HEK293 (cell line): ENCODE results near the gene MEP1A.
"Not testable (repeated sequence)": the region's sequence is repeated elsewhere in the genome, so short reads cannot be mapped to it uniquely, and the experiment has no call there.

Experiments
- CTCF ChIA-PET: fragments of 350-600 bp; formaldehyde crosslinking; extraction: SDS; loops from one replicate; lab custom pipeline; 2021; ENCODE audit warnings: antibody characterized with exemption; lab: Yijun Ruan, JAX
- POLR2A ChIA-PET: fragments of 300-600 bp; formaldehyde crosslinking; extraction: SDS; loops from one replicate; lab custom pipeline; 2020; ENCODE audit warnings: antibody characterized with exemption, inconsistent platforms; lab: Yijun Ruan, JAX
- H3K27ac ChIP-seq: fragments of 200-500 bp; sonication (Bioruptor generic); 2 replicates; pipeline ENCODE4 v1.5.1; 2014; ENCODE audit warnings: low read depth, low read length, control low read depth, inconsistent platforms; ENCODE audit errors: extremely low read depth
- H3K36me3 ChIP-seq, 2 experiments: fragments of 200-500 bp in 1 of 2; sonication (Bioruptor generic) in 1 of 2; 1 replicate in 1 of 2; 2 replicates in 1 of 2; pipeline ENCODE4 v1.5.1; 2014 to 2017; ENCODE audit warnings: inconsistent platforms in 2 of 2, low read length in 2 of 2; ENCODE audit not compliant: control insufficient read depth in 2 of 2, insufficient read depth in 1 of 2
- H3K4me1 ChIP-seq: fragments of 200-500 bp; sonication (Bioruptor generic); 2 replicates; pipeline ENCODE4 v1.5.1; 2014; ENCODE audit warnings: mild to moderate bottlenecking, low read length, inconsistent platforms; ENCODE audit not compliant: control insufficient read depth, insufficient read depth
- H3K4me3 ChIP-seq: 2 replicates; pipeline ENCODE4 v1.5.1; 2011; ENCODE audit warnings: low read depth, mild to moderate bottlenecking, control low read depth, low read length, moderate library complexity
- H3K9me3 ChIP-seq: fragments of 200-500 bp; sonication (Bioruptor generic); 2 replicates; pipeline ENCODE4 v1.5.1; 2014; ENCODE audit warnings: low read depth, low read length, inconsistent platforms; ENCODE audit not compliant: control insufficient read depth, insufficient read depth
- KLF8 ChIP-seq: fragments of 450-650 bp; formaldehyde crosslinking; IDR thresholded peaks from 2 replicates; pipeline ENCODE4 v1.5.1; 2016; ENCODE audit warnings: missing biosample characterization, missing genetic modification characterization
- KLF9 ChIP-seq: fragments of 450-650 bp; formaldehyde crosslinking; IDR thresholded peaks from 2 replicates; pipeline ENCODE4 v1.5.1; 2016; ENCODE audit warnings: missing biosample characterization, missing genetic modification characterization, low read depth
- SETDB1 ChIP-seq: IDR thresholded peaks from one replicate; pipeline ENCODE4 v1.6.1; 2017; ENCODE audit warnings: mild to moderate bottlenecking, low read length, moderate library complexity, mixed read lengths; ENCODE audit not compliant: insufficient read length
- TRIM28 ChIP-seq: IDR thresholded peaks from 2 replicates; pipeline ENCODE4 v1.6.1; 2011; ENCODE audit warnings: low read length, control low read depth, borderline replicate concordance
- WT1 ChIP-seq: fragments of 450-650 bp; formaldehyde crosslinking; IDR thresholded peaks from 2 replicates; pipeline ENCODE4 v1.5.1; 2016; ENCODE audit warnings: missing biosample characterization, missing genetic modification characterization
- ZFP69B ChIP-seq: fragments of 450-650 bp; formaldehyde crosslinking; IDR thresholded peaks from 2 replicates; pipeline ENCODE4 v1.5.1; 2016; ENCODE audit warnings: missing biosample characterization, missing genetic modification characterization
- ZNF10 ChIP-seq: fragments of 450-650 bp; formaldehyde crosslinking; IDR thresholded peaks from 2 replicates; pipeline ENCODE4 v1.5.1; 2017; ENCODE audit warnings: missing biosample characterization, missing genetic modification characterization
- ZNF16 ChIP-seq: fragments of 450-650 bp; formaldehyde crosslinking; IDR thresholded peaks from 2 replicates; pipeline ENCODE4 v1.5.1; 2016; ENCODE audit warnings: low read depth, missing biosample characterization, missing genetic modification characterization
- ZNF266 ChIP-seq: fragments of 450-650 bp; formaldehyde crosslinking; IDR thresholded peaks from 2 replicates; pipeline ENCODE4 v1.5.1; 2016; ENCODE audit warnings: missing biosample characterization, missing genetic modification characterization, low read depth
- ZNF416 ChIP-seq: fragments of 450-650 bp; formaldehyde crosslinking; IDR thresholded peaks from 2 replicates; pipeline ENCODE4 v1.5.1; 2016; ENCODE audit warnings: missing biosample characterization, missing genetic modification characterization
- ZNF510 ChIP-seq: fragments of 450-650 bp; formaldehyde crosslinking; IDR thresholded peaks from 2 replicates; pipeline ENCODE4 v1.5.1; 2018; ENCODE audit warnings: mild to moderate bottlenecking, missing genetic modification characterization, missing biosample characterization; ENCODE audit not compliant: insufficient replicate concordance
- ZNF529 ChIP-seq: fragments of 450-650 bp; formaldehyde crosslinking; IDR thresholded peaks from 2 replicates; pipeline ENCODE4 v1.5.1; 2017; ENCODE audit warnings: missing genetic modification characterization, missing biosample characterization; ENCODE audit not compliant: insufficient replicate concordance
- ZNF585B ChIP-seq: fragments of 450-650 bp; formaldehyde crosslinking; IDR thresholded peaks from 2 replicates; pipeline ENCODE4 v1.5.1; 2016; ENCODE audit warnings: missing biosample characterization, missing genetic modification characterization
- ZNF626 ChIP-seq: fragments of 450-650 bp; sonication (Bioruptor Pico); formaldehyde crosslinking; IDR thresholded peaks from 2 replicates; pipeline ENCODE4 v1.5.1; 2018; ENCODE audit warnings: missing biosample characterization, missing genetic modification characterization, inconsistent platforms
- ZSCAN30 ChIP-seq: fragments of 450-650 bp; IDR thresholded peaks from 2 replicates; pipeline ENCODE4 v1.5.1; 2018; ENCODE audit warnings: missing biosample characterization, mild to moderate bottlenecking, missing genetic modification characterization, moderate library complexity
- TF ChIP-seq, protein P1 (sequence below): IDR thresholded peaks from 2 replicates; pipeline ENCODE4 v1.6.1; 2011; ENCODE audit warnings: mild to moderate bottlenecking, low read depth, low read length, borderline replicate concordance
- TF ChIP-seq, protein P2 (sequence below): fragments of 450-650 bp; formaldehyde crosslinking; IDR thresholded peaks from 2 replicates; pipeline ENCODE4 v1.5.1; 2016; ENCODE audit warnings: missing biosample characterization, missing genetic modification characterization, borderline replicate concordance
- TF ChIP-seq, protein P3 (sequence below): fragments of 450-650 bp; formaldehyde crosslinking; IDR thresholded peaks from 2 replicates; pipeline ENCODE4 v1.5.1; 2016; ENCODE audit warnings: missing biosample characterization, missing genetic modification characterization

Gene MEP1A

DNA sequence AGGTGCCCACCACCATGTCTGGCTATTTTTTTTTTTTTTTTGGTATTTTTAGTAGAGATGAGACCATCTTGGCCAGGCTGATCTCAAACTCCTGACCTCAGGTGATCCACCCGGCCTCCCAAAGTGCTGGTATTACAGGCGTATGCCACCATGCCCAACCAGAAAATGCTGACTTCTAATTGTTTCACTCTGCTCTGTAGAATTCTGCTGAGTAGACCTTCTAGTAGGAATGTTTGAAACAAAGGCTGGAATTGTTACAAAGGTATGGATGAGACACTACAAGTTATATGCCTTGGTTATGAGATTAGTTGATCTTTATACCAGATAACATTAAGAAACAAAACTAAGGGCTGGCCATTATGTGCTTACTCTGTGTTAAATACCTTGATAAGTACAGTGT lies 44.8 kb downstream of the MEP1A start:
- Histone ChIP-seq H3K36me3 (no peaks in the 10 kb centered on the region), H3K4me3 (no peak overlapping the region), H3K4me1 (no peaks in the 10 kb centered on the region), H3K9me3 (no peaks in the 10 kb centered on the region), H3K27ac (no peak overlapping the region)
- CTCF ChIA-PET = interaction anchor here (0.6 kb wide), 2 partner anchors 135 to 435 kb away, joined by 3 to 6 read pairs; no protein-coding TSS in a partner anchor
- POLR2A ChIA-PET = no interaction called here
- TF ChIP-seq ZNF16 (tag by site-specific recombination) (no peak), ZFP69B (tag by site-specific recombination) (no peak), ZNF266 (tag by site-specific recombination) (no peak), ZNF10 (tag by site-specific recombination) (no peak), WT1 (tag by site-specific recombination) (no peak), ZNF416 (tag by site-specific recombination) (no peak), KLF8 (tag by site-specific recombination) (no peak), ZNF585B (no peak), KLF9 (tag by site-specific recombination) (no peak)
- TF ChIP-seq, protein P1, sequence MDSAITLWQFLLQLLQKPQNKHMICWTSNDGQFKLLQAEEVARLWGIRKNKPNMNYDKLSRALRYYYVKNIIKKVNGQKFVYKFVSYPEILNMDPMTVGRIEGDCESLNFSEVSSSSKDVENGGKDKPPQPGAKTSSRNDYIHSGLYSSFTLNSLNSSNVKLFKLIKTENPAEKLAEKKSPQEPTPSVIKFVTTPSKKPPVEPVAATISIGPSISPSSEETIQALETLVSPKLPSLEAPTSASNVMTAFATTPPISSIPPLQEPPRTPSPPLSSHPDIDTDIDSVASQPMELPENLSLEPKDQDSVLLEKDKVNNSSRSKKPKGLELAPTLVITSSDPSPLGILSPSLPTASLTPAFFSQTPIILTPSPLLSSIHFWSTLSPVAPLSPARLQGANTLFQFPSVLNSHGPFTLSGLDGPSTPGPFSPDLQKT = no peak
- TF ChIP-seq, protein P2, sequence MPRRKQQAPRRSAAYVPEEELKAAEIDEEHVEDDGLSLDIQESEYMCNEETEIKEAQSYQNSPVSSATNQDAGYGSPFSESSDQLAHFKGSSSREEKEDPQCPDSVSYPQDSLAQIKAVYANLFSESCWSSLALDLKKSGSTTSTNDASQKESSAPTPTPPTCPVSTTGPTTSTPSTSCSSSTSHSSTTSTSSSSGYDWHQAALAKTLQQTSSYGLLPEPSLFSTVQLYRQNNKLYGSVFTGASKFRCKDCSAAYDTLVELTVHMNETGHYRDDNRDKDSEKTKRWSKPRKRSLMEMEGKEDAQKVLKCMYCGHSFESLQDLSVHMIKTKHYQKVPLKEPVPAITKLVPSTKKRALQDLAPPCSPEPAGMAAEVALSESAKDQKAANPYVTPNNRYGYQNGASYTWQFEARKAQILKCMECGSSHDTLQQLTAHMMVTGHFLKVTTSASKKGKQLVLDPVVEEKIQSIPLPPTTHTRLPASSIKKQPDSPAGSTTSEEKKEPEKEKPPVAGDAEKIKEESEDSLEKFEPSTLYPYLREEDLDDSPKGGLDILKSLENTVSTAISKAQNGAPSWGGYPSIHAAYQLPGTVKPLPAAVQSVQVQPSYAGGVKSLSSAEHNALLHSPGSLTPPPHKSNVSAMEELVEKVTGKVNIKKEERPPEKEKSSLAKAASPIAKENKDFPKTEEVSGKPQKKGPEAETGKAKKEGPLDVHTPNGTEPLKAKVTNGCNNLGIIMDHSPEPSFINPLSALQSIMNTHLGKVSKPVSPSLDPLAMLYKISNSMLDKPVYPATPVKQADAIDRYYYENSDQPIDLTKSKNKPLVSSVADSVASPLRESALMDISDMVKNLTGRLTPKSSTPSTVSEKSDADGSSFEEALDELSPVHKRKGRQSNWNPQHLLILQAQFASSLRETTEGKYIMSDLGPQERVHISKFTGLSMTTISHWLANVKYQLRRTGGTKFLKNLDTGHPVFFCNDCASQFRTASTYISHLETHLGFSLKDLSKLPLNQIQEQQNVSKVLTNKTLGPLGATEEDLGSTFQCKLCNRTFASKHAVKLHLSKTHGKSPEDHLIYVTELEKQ (tag by site-specific recombination) = no peak

DNA sequence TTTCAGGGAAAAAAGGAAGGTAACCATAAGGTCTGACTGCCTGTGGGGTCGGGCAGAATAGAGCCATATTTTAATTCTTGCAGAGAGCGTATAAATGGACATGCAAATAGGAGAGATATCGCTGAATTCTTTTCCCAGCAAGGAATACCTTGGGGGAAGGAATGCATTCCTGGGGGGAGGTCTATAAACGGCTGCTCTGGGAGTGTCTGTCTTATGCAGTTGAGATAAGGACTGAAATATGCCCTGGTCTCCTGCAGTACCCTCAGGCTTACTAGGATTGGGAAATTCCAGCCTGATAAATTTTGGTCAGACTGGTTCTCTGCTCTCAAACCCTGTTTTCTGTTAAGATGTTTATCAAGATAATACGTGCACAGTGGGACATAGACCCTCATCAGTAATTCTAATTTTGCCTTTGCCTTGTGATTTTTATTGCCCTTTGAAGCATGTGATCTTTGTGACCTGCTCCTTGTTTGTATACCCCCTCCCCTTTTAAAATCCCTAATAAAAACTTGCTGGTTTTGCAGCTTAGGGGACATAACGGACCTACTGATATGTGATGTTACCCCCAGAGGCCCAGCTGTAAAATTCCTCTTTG lies 49.2 kb downstream of the MEP1A start:
- TF ChIP-seq ZSCAN30 (tag by site-specific recombination) (peak; percentile 24; the same call in 1 of the 2 replicates), SETDB1 (peak; percentile 94), ZNF529 (peak; percentile 60), TRIM28 (peak; percentile 81; the same call in 1 of the 2 replicates), ZNF510 (tag by site-specific recombination) (peak; percentile 41), ZNF626 (tag by site-specific recombination) (peak; percentile 61; the same call in 1 of the 2 replicates)
- TF ChIP-seq, protein P3, sequence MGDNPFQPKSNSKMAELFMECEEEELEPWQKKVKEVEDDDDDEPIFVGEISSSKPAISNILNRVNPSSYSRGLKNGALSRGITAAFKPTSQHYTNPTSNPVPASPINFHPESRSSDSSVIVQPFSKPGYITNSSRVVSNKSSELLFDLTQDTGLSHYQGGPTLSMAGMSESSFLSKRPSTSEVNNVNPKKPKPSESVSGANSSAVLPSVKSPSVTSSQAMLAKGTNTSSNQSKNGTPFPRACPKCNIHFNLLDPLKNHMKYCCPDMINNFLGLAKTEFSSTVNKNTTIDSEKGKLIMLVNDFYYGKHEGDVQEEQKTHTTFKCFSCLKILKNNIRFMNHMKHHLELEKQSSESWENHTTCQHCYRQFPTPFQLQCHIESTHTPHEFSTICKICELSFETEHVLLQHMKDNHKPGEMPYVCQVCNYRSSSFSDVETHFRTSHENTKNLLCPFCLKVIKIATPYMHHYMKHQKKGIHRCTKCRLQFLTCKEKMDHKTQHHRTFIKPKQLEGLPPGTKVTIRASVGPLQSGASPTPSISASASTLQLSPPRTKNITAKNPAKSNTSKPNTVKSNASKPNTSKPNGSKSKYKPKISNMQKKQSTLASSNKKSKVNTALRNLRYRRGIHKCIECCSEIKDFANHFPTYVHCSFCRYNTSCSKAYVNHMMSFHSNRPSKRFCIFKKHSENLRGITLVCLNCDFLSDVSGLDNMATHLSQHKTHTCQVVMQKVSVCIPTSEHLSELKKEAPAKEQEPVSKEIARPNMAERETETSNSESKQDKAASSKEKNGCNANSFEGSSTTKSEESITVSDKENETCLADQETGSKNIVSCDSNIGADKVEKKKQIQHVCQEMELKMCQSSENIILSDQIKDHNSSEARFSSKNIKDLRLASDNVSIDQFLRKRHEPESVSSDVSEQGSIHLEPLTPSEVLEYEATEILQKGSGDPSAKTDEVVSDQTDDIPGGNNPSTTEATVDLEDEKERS = 0 out of 2 replicates have a peak, but pooled peaks have one; percentile 21
- H3K9me3 ChIP-seq, POLR2A ChIA-PET, H3K27ac ChIP-seq, H3K4me1 ChIP-seq, H3K36me3 ChIP-seq, H3K4me3 ChIP-seq: not testable (repeated sequence)
- CTCF ChIA-PET = interaction anchor here (0.7 kb wide), 1 partner anchor 19 kb away, joined by 3 read pairs; no protein-coding TSS in a partner anchor
